Stimulated activated naive CD8-positive, alpha-beta T cell treated with anti-CD3 and anti-CD28 coated beads, Interleukin-15, Interleukin-2, amounts not matched to agents 100 U/mL and 50 U/mL, for 24 hours (primary cell): Measurements from ENCODE around the gene GRIP1.

ENCODE experiments used
- ATAC-seq: fragments of 150-1000 bp; cut with Tn5 transposase; one replicate; pipeline ENCODE4 v1.10.0; 2021
- DNase-seq: peaks from one replicate; pipeline ENCODE4 v3.0.0; 2021

Gene GRIP1

DNA sequence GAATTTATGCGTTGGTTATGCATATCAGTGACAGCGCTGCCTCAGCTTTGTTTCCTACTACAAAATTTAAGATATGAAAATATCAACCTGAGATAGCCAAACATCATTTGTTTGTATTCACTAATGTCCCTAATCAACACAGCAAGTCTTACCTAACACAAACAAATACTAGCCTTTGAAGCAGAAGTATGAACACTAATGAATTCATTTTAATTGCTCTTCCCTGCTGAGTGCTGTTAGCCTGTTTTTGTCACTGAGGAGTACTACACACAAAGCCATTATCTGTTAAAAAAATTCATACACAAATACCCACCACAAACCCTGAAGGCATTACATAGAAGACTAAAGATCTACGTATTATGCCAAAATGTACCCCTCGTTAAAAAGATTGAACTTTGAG, 225.8 kb downstream of the GRIP1 start:
- DNase-seq (no peak), ATAC-seq (no peak)

DNA sequence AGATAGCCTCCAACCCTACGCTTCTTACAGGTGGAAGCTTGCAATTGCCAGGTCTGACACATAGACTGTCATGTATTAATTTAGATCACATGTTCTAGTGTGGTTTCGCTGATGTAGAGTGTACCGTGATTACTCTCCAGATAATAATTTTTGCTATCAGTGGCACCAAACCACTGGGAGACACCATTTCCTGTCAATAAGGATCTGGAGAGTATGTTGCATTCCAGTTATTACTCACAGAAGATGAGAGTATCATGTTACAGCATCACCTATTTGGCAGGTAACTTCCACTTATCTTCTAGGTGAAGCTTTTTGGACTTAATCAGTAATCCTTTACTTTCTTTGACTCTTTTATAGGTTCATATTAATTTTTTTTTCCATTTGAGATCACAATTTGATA, 229.3 kb downstream of the GRIP1 start:
- no peak for ATAC-seq

GRCh38 chr12:66447643-66448042, 231.2 kb downstream of the GRIP1 start:
- no peak for DNase-seq
- no peak for ATAC-seq

More for the DNA sequence above, 229.3 kb downstream of the GRIP1 start:
- no peak for DNase-seq

GRCh38 chr12:66446276-66446675, 232.6 kb downstream of the GRIP1 start:
- ATAC-seq (no peak), DNase-seq (no peak)

DNA sequence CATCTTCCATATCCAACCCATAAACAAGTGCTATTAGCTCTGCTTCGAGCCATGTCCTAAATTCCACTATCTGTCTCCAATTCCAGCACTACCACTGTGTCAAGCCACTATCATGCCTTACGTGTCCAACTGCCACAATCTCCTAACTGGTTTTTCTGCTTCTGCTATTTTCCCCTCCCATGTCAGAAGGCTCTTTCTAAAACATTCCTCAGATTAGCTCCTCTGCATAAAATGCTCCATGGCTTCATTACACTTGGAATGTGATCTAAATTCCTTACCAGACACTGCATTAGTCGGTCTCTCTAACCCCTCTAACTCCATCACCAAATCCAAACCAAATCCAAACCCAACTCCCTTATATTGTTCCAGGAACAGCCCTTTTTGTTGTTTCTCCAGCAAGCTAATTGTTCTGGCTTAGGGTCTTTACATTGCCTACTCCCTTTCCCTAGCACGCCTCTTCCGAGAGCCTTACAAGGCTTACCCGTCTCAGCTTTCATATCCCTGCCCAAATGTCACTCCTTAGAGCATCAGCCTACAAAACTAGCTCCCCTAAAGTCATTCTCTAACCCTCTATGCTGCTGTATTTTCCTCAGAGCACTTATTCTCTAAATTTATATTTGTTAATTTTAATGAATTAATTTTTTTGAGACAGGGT, 236.8 kb downstream of the GRIP1 start:
- ATAC-seq (no peak), DNase-seq (no peak)

- DNase-seq (no peak), ATAC-seq (no peak)
These were observed 240.3 kb downstream of the GRIP1 start for GRCh38 chr12:66438601-66439000.

GRCh38 chr12:66430106-66430505, 248.8 kb downstream of the GRIP1 start:
- ATAC-seq, result no peak
- no peak for DNase-seq

- ATAC-seq (no peak), DNase-seq (no peak)
These were observed 250.0 kb downstream of the GRIP1 start for GRCh38 chr12:66428870-66429269.

DNA sequence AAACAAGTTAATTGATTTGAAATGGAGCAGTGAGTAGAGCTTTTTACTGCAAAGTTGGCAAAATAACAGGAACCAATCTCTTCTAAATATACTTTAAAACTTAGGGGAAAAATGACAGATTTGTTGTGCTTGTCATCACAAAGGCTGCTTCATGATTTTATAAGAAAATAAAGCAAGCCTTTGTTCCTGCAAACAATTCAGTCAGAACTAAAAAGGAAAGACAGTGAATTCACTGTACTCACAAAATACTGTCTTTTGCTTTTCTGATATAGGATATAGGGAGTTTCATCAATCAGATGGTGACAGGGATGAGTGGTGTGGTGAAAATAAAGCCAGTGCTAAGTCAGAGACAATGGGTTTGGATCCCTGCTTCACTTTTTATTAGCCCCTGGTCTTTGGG, 250.6 kb downstream of the GRIP1 start:
- ATAC-seq (no peak), DNase-seq (no peak)

DNA sequence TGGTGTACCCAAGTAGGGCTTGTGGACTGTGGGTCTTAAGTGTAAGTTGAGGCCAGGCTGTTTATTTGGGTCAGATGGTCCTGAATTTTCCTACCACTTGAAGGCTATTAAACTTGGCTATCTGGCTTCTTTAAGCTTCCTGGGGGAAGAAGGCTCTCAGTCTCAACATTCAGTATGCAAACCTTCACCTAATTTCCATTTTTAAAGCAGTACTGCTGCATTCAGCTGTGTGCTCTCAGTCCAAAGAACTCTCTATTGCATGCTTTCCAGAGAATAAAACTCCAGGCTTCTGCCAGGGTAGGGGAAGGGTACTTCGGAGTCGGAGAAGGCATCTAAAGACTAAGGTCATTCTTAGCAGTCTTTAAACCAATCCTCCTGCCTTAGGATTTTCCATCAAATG, 252.2 kb downstream of the GRIP1 start:
- DNase-seq, result no peak
- ATAC-seq, result no peak

GRCh38 chr12:66423266-66423665, 255.6 kb downstream of the GRIP1 start:
- ATAC-seq (no peak), DNase-seq (no peak)

DNA sequence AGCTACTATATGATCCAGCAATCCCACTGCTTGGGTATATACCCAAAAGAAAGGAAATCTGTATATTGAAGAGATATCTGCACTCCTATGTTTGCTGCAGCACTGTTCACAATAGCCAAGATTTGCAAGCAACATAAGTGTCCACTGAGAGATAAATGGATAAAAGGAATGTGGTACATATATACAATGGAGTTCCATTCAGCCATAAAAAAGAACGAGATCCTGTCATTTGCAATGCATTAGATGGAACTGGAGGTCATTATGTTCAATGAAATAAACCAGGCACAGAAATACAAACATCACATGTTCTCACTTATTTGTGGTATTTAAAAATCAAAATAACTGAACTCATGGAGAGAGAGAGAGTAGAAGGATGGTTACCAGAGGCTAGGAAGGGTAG, 260.0 kb downstream of the GRIP1 start:
- ATAC-seq, result no peak
- no peak for DNase-seq

GRCh38 chr12:66417217-66417616, 261.7 kb downstream of the GRIP1 start:
- ATAC-seq (no peak), DNase-seq (no peak)

DNA sequence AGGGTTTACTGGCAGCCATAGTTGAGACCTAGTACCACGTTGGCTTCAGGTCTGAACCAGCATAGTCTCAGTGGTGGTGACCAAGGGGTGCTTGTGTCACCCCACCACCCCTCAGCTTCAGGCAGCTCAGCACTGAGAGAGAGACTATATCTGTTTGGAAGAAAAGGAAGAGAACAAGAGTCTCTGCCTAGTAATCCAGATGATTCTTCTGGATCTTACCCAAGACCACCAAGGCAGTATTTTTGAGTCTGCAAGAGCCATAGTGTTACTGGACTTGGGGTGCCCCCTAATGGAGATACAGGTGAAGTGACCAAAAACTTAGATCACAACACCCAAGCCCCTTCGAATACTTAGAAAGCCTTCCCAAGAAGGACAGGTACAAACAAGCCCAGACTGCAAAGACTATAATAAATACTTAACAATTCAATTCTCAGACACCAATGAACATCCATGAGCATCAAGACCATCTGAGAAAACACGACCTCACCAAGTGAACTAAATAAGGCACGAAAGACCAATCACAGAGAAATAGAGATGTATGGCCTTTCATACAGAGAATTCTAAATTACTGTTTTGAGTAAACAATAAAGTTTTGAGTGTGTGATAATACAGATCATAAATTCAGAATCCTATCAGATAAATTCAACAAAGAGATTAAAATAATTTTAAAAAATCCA, 269.5 kb downstream of the GRIP1 start:
- DNase-seq, result peak; percentile 32
- no peak for ATAC-seq

DNA sequence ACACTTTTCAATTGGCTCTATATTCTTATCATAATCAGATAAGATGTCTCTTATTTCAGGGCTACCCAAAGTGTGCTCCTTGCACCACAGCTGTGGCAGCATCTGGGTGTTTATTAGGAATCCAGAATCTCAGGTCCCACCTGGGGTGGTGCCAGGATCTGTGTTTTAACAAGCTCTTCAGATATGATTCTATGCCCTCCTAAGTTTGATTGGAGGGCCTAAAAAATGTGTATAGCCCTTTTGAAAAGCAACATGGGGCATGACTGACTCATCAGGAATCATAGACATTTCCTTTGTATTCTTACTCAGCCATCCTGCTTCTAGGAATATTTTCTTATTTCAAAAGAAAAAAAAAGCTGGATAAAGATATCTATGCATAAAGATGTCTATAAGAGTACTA, 273.5 kb downstream of the GRIP1 start:
- DNase-seq (no peak), ATAC-seq (no peak)

DNA sequence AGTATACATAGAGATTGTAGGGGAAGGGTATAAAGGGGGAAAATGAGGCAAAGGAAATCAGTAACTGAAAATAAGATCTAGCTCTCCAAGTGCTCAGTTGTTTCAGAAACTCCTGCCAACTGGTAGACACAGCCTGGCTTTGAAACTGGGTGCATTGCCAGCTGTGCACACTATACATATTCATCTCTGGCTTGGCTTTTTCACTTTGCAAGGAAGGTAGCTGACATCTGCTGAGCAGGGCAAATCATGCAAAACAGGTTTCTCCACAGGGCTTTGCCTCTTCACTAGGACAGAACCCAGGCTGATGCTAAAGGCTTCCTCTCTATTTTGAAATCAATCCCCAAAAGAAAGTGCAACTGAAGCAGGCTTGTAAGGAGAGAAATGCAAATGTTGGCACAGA, 275.1 kb downstream of the GRIP1 start:
- ATAC-seq (no peak), DNase-seq (no peak)

DNA sequence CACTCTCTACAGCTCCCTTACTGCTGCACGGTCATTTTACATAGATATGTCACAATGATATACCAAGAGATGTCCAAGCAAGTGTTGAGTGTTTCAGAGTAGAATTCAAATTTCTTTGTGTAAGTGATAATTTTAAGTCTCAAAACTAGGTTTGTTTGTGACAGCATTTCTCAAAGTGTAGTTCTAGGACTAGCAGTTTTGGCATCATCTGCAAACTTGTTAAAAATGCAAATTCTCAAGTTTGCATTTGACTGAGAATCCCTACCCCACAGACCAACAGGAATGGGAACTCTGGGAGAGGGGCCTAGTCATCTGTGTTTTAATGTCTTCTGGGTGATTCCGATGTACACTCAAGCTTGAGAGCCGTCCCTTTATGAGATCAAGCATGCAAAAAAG, 279.0 kb downstream of the GRIP1 start:
- no peak for ATAC-seq
- no peak for DNase-seq

GRCh38 chr12:66398931-66399910, 279.7 kb downstream of the GRIP1 start:
- ATAC-seq (no peak), DNase-seq (no peak)

DNA sequence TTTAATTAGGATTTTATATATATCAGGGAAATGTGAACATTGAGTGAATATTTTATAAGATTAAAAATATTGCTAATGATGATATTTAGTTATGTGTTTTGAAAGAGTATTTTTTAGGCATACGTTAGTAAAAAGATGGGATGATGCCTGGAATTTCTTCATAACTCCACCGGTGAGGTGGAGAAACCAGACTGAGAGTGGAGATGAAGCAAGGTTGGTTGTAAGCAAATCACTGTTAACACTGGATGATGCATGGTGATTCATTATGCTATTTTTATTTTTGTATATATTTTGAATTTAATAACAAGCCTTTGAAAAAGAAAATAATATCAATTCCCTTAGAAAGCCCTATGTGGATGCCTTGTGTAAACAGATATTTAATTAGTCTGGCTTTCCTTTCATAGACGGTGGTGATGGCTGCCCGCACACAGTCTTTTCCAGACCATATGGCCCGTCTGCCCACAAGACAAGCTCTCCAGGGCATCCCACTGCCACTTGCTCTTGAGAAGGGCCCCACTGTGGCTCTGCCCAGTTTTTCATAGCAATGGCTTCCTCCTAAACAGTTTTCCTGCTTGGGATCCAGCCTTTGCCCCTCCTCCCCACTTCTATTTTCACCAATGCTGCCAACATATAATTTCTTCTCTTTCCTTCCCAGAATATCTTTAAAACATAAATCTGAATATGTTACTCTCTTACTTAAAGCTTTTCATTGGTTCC, 281.1 kb downstream of the GRIP1 start:
- no peak for ATAC-seq
- DNase-seq, result no peak

GRCh38 chr12:66393890-66394289, 285.0 kb downstream of the GRIP1 start:
- ATAC-seq (no peak), DNase-seq (no peak)

DNA sequence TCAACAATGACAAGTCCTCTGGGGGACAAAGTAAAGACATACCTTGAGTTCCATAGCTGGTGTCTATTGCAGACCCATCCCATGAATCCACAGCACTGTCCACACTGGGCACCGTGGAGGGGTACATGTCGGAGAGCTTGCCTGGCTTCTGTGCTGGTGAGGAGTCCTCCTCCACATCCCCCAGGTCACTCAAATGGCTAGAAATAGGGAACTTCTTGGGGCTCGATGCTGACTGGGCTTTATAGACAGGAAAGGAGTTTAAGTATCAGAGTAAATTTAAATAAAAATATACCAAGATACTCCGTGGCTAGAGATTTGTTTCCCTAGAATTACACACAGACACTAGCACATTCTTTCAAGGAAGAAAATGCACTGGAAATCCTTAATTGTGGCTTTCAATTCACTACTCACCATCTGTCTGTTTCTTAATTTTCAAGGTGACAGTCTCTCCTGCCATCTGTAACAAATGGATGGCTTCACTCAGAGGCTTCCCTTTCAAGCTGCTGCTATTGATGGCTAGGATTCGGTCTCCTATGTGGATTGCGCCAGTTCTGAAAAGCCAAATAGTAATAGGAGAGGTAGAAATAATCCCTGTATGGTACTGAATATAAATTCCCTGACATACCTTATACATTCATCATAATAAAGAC, 286.5 kb downstream of the GRIP1 start:
- no peak for ATAC-seq

DNA sequence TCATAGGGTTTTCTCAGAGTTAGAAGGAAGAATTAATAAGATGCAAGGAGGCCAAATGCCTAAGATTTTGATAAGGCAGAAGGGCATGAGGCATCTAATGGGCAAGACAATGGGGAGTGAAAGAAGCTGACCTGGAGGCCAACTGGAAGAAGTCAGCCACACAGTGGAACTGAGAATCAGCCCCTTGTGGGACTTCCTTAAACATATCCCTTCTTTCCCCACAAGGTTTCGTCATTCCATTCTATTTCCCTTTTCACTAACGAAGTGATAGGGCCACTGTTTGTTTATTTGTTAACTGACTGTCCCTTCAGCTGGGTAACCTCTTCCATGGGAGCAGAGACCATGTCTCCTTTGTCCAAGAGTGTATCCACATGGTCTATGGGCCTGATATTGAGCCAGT, 290.4 kb downstream of the GRIP1 start:
- no peak for ATAC-seq
- no peak for DNase-seq

More for the DNA sequence above, 286.5 kb downstream of the GRIP1 start:
- no peak for DNase-seq
